H9 (cell line): Measurements from ENCODE around the gene PDGFB. TPM values are rescaled to one million over a fixed set of nuclear protein-coding genes. Genes with fewer than 3 reads are reported as not detected.

Source experiments
- DNase-seq: peaks from one replicate; pipeline ENCODE4 v3.0.0-alpha.2; 2017
- H2AFZ ChIP-seq: one replicate; pipeline ENCODE4 v1.6.1; 2013; ENCODE audit warnings: mild to moderate bottlenecking, low read length, control low read depth, moderate library complexity
- H2AK5ac ChIP-seq: 2 replicates; pipeline ENCODE4 v1.6.1; 2013; ENCODE audit warnings: low read length, control low read depth, mixed read lengths; ENCODE audit not compliant: insufficient read length
- H2BK120ac ChIP-seq: one replicate; pipeline ENCODE4 v1.6.1; 2013; ENCODE audit warnings: low read depth, mild to moderate bottlenecking, low read length, control low read depth, inconsistent platforms; ENCODE audit not compliant: poor library complexity, severe bottlenecking
- H2BK12ac ChIP-seq: 2 replicates; pipeline ENCODE4 v1.6.1; 2013; ENCODE audit warnings: low read length, control low read depth, mixed read lengths, low read depth; ENCODE audit not compliant: insufficient read length
- H2BK15ac ChIP-seq: 2 replicates; pipeline ENCODE4 v1.6.1; 2013; ENCODE audit warnings: low read depth, low read length, control low read depth
- H2BK20ac ChIP-seq: one replicate; pipeline ENCODE4 v1.6.1; 2013; ENCODE audit warnings: low read depth, mild to moderate bottlenecking, low read length, control low read depth, inconsistent platforms; ENCODE audit not compliant: poor library complexity, severe bottlenecking
- H2BK5ac ChIP-seq: 2 replicates; pipeline ENCODE4 v1.6.1; 2013; ENCODE audit warnings: low read length, control low read depth, mixed read lengths; ENCODE audit not compliant: insufficient read length
- H3K14ac ChIP-seq: 2 replicates; pipeline ENCODE4 v1.6.1; 2013; ENCODE audit warnings: low read length, control low read depth; ENCODE audit not compliant: insufficient read depth
- H3K18ac ChIP-seq: 2 replicates; pipeline ENCODE4 v1.6.1; 2013; ENCODE audit warnings: low read depth, mild to moderate bottlenecking, mixed read lengths, low read length, control low read depth; ENCODE audit not compliant: insufficient read length
- H3K23ac ChIP-seq: 2 replicates; pipeline ENCODE4 v1.6.1; 2013; ENCODE audit warnings: low read length, control low read depth, mixed read lengths, low read depth; ENCODE audit not compliant: insufficient read length
- H3K23me2 ChIP-seq: 2 replicates; pipeline ENCODE4 v1.6.1; 2013; ENCODE audit warnings: low read depth, mild to moderate bottlenecking, mixed read lengths, low read length, control low read depth; ENCODE audit not compliant: insufficient read length, poor library complexity, severe bottlenecking
- H3K27ac ChIP-seq: 2 replicates; pipeline ENCODE4 v1.5.1; 2013; ENCODE audit warnings: low read length, control low read depth, mixed read lengths, low read depth; ENCODE audit not compliant: insufficient read length
- H3K27me3 ChIP-seq: 2 replicates; pipeline ENCODE4 v1.6.1; 2013; ENCODE audit warnings: low read length, control low read depth, inconsistent platforms; ENCODE audit not compliant: insufficient read depth
- H3K4ac ChIP-seq: 2 replicates; pipeline ENCODE4 v1.6.1; 2013; ENCODE audit warnings: low read depth, mild to moderate bottlenecking, control low read depth, inconsistent platforms, low read length, moderate library complexity
- H3K4me1 ChIP-seq: 2 replicates; pipeline ENCODE4 v1.6.1; 2013; ENCODE audit warnings: low read length, control low read depth, inconsistent platforms; ENCODE audit not compliant: insufficient read depth
- H3K4me2 ChIP-seq: 2 replicates; pipeline ENCODE4 v1.6.1; 2013; ENCODE audit warnings: low read length, control low read depth, mixed read lengths; ENCODE audit not compliant: insufficient read length, insufficient read depth
- H3K56ac ChIP-seq: 2 replicates; pipeline ENCODE4 v1.6.1; 2013; ENCODE audit warnings: low read depth, mild to moderate bottlenecking, mixed read lengths, low read length, control low read depth; ENCODE audit not compliant: insufficient read length
- H3K79me1 ChIP-seq: 2 replicates; pipeline ENCODE4 v1.6.1; 2013; ENCODE audit warnings: low read depth, mild to moderate bottlenecking, moderate library complexity, low read length, control low read depth, inconsistent platforms; ENCODE audit not compliant: insufficient read depth, poor library complexity, severe bottlenecking
- H3K79me2 ChIP-seq: 2 replicates; pipeline ENCODE4 v1.6.1; 2013; ENCODE audit warnings: low read length, control low read depth, inconsistent platforms; ENCODE audit not compliant: insufficient read depth
- H3K9ac ChIP-seq: 2 replicates; pipeline ENCODE4 v1.6.1; 2013; ENCODE audit warnings: low read length, control low read depth, mixed read lengths; ENCODE audit not compliant: insufficient read length; ENCODE audit errors: extremely low read depth
- H3K9me3 ChIP-seq: one replicate; pipeline ENCODE4 v1.6.1; 2013; ENCODE audit warnings: low read depth, low read length, inconsistent platforms; ENCODE audit not compliant: control insufficient read depth
- H3T11ph ChIP-seq: one replicate; pipeline ENCODE4 v1.6.1; 2013; ENCODE audit warnings: mild to moderate bottlenecking, low read length, control low read depth, inconsistent platforms
- H4K20me1 ChIP-seq: one replicate; pipeline ENCODE4 v1.6.1; 2013; ENCODE audit not compliant: control insufficient read depth, insufficient read length, insufficient read depth
- H4K5ac ChIP-seq: 2 replicates; pipeline ENCODE4 v1.6.1; 2013; ENCODE audit warnings: low read depth, mild to moderate bottlenecking, mixed read lengths, low read length, control low read depth; ENCODE audit not compliant: insufficient read length
- H4K8ac ChIP-seq: replicated peaks from 2 replicates; pipeline ENCODE4 v1.6.1; 2013; ENCODE audit warnings: low read length, control low read depth, mixed read lengths, low read depth; ENCODE audit not compliant: insufficient read length
- H4K91ac ChIP-seq: 2 replicates; pipeline ENCODE4 v1.6.1; 2013; ENCODE audit warnings: low read depth, mild to moderate bottlenecking, moderate library complexity, mixed read lengths, low read length, control low read depth; ENCODE audit not compliant: insufficient read length
- H3K27ac Mint-ChIP-seq, 3 experiments: 2 replicates in 2 of 3; 3 replicates in 1 of 3; pipeline ENCODE4 v1.8.0; 2020 to 2021; ENCODE audit warnings: mixed read lengths in 3 of 3, mild to moderate bottlenecking in 1 of 3, moderate library complexity in 1 of 3
- H3K27me3 Mint-ChIP-seq: 2 replicates; pipeline ENCODE4 v1.8.0; 2021; ENCODE audit warnings: low read depth, mild to moderate bottlenecking, moderate library complexity, mixed read lengths
- H3K36me3 Mint-ChIP-seq, 3 experiments: 2 replicates in 2 of 3; 3 replicates in 1 of 3; pipeline ENCODE4 v1.8.0; 2020 to 2021; ENCODE audit warnings: low read depth in 3 of 3, mixed read lengths in 3 of 3; ENCODE audit not compliant: insufficient read depth in 1 of 3
- H3K4me1 Mint-ChIP-seq, 2 experiments: 2 replicates each; pipeline ENCODE4 v1.8.0; 2020; ENCODE audit warnings: mixed read lengths in 2 of 2
- H3K4me3 Mint-ChIP-seq, 2 experiments: 2 replicates in 1 of 2; 3 replicates in 1 of 2; pipeline ENCODE4 v1.8.0; 2020 to 2021; ENCODE audit warnings: mild to moderate bottlenecking in 2 of 2, mixed read lengths in 2 of 2, moderate library complexity in 1 of 2
- H3K9me3 Mint-ChIP-seq, 2 experiments: 2 replicates in 1 of 2; 3 replicates in 1 of 2; pipeline ENCODE4 v1.8.0; 2020; ENCODE audit warnings: mild to moderate bottlenecking in 2 of 2, mixed read lengths in 2 of 2, moderate library complexity in 1 of 2
- CTCF ChIP-seq: fragments of 200-600 bp; sonication (generic); conservative IDR thresholded peaks from 3 replicates; pipeline ENCODE4 v1.8.0; 2021; ENCODE audit warnings: antibody characterized with exemption, mild to moderate bottlenecking
- WGBS: extraction: QIAGEN DNeasy Blood & Tissue Kit; methylation state at CpG from one replicate; pipeline ENCODE4 v1.1.7; 2013; ENCODE audit warnings: missing lambda C conversion rate, low lambda C conversion rate, mixed read lengths; ENCODE audit not compliant: insufficient read length; ENCODE audit errors: extremely low coverage; 5-methylcytosine and 5-hydroxymethylcytosine counted together
- total RNA-seq: library from RNA; stranded (reverse); gene quantifications from 2 replicates; pipeline ENCODE4 v1.2.1, GENCODE V29; 2021

PDGFB gene
- total RNA-seq, 1 experiment from 2014 or later = 6.1 TPM

DNA sequence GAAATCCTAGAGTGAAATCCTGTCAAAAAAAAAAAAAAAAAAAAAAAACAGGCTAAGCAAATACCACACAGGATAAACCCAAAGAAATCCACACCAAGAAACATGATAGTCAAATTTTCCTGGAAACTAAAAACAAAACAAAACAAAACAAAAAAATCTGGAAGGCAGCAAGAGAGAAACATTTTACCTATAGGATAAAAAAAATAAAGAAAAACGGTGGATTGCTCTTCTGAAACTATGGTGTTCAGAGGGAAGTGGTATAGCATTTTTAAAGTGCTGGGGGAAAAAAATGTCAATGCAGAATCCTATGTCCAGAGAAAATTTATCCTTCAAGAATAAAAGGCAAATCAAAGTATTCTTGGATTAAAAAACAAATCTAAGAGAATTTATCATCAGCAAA lies 50.7 kb downstream of the PDGFB start:
- no CpG with 5 or more reads among the region's 1 CpG for WGBS
- peaks cover 5 to 12% of the 10 kb centered on the region in 2 experiments for H3K9me3 Mint-ChIP-seq
- DNase-seq = no peak

More for the DNA sequence above, 50.7 kb downstream of the PDGFB start:
- no peaks in the 10 kb centered on the region for H3K23me2 ChIP-seq
- no peaks in the 10 kb centered on the region for H3K79me2 ChIP-seq
- no peak overlapping the region for H3K14ac ChIP-seq
- H3K27ac ChIP-seq = no peak overlapping the region
- H2BK12ac ChIP-seq = no peak overlapping the region
- Mint-ChIP-seq H3K27me3 (no peaks in the 10 kb centered on the region), H3K4me3 (no peak overlapping the region), H3K4me1 (peaks cover 0 to 7% of the 10 kb centered on the region in 2 experiments; a peak in 1 of 4 replicates), H3K36me3 (peaks cover 3 to 8% (median 4%) of the 10 kb centered on the region in 3 experiments; a peak in 5 of 7 replicates), H3K27ac (no peak overlapping the region)
- no peak overlapping the region for H2BK20ac ChIP-seq
- no peak overlapping the region for H2AK5ac ChIP-seq
- H3K56ac ChIP-seq = no peak overlapping the region
- H2BK120ac ChIP-seq = no peak overlapping the region
- TF ChIP-seq CTCF = no peak
- no peak overlapping the region for H3K18ac ChIP-seq
- no peak overlapping the region for H4K91ac ChIP-seq
- no peak overlapping the region for H2BK5ac ChIP-seq
- H3K27me3 ChIP-seq = no peaks in the 10 kb centered on the region
- no peak overlapping the region for H4K8ac ChIP-seq
- H4K5ac ChIP-seq = no peak overlapping the region
- no peaks in the 10 kb centered on the region for H3K9me3 ChIP-seq
- H3K4me1 ChIP-seq = no peaks in the 10 kb centered on the region
- no peak overlapping the region for H3K4me2 ChIP-seq
- H3K79me1 ChIP-seq = no peaks in the 10 kb centered on the region
- no peak overlapping the region for H3T11ph ChIP-seq
- no peak overlapping the region for H3K4ac ChIP-seq
- H2AFZ ChIP-seq = no peak overlapping the region
- no peak overlapping the region for H3K9ac ChIP-seq
- no peaks in the 10 kb centered on the region for H4K20me1 ChIP-seq
- H3K23ac ChIP-seq = no peak overlapping the region
- H2BK15ac ChIP-seq = no peak overlapping the region
